HEK293 (cell line): ENCODE measurements around the gene ZRSR2.

Experiments used
- BCL11B ChIP-seq: fragments of 450-650 bp; formaldehyde crosslinking; IDR thresholded peaks from 2 replicates; pipeline ENCODE4 v1.5.1; 2016; ENCODE audit warnings: low read depth, missing biosample characterization, missing genetic modification characterization
- BCL6B ChIP-seq: fragments of 450-650 bp; formaldehyde crosslinking; IDR thresholded peaks from 2 replicates; pipeline ENCODE4 v1.5.1; 2017; ENCODE audit warnings: missing biosample characterization, missing genetic modification characterization
- FEZF1 ChIP-seq: fragments of 450-650 bp; formaldehyde crosslinking; IDR thresholded peaks from 2 replicates; pipeline ENCODE4 v1.5.1; 2016; ENCODE audit warnings: missing biosample characterization, missing genetic modification characterization
- GLI2 ChIP-seq: fragments of 450-650 bp; formaldehyde crosslinking; IDR thresholded peaks from 2 replicates; pipeline ENCODE4; 2017; ENCODE audit warnings: missing biosample characterization, missing genetic modification characterization, low read depth, borderline replicate concordance
- HOXD13 ChIP-seq: sonication (generic); formaldehyde crosslinking; IDR thresholded peaks from 2 replicates; pipeline ENCODE4 v1.8.0; 2022; ENCODE audit warnings: missing genetic modification reagents, borderline replicate concordance
- KLF10 ChIP-seq: fragments of 450-650 bp; IDR thresholded peaks from 2 replicates; pipeline ENCODE4 v1.5.1; 2018; ENCODE audit warnings: missing biosample characterization, mild to moderate bottlenecking, missing genetic modification characterization
- PRDM1 ChIP-seq: fragments of 450-650 bp; formaldehyde crosslinking; IDR thresholded peaks from 2 replicates; pipeline ENCODE4; 2016; ENCODE audit warnings: missing biosample characterization, missing genetic modification characterization
- SALL2 ChIP-seq: fragments of 450-650 bp; formaldehyde crosslinking; IDR thresholded peaks from 2 replicates; pipeline ENCODE4 v1.5.0; 2017; ENCODE audit warnings: missing biosample characterization, mild to moderate bottlenecking, missing genetic modification characterization, borderline replicate concordance
- SCRT1 ChIP-seq: fragments of 450-650 bp; formaldehyde crosslinking; IDR thresholded peaks from 2 replicates; pipeline ENCODE4 v1.5.1; 2016; ENCODE audit warnings: missing biosample characterization, missing genetic modification characterization, borderline replicate concordance
- SETDB1 ChIP-seq: IDR thresholded peaks from one replicate; pipeline ENCODE4 v1.6.1; 2017; ENCODE audit warnings: mild to moderate bottlenecking, low read length, moderate library complexity, mixed read lengths; ENCODE audit not compliant: insufficient read length
- SP7 ChIP-seq: fragments of 450-650 bp; formaldehyde crosslinking; IDR thresholded peaks from 2 replicates; pipeline ENCODE4 v1.5.1; 2016; ENCODE audit warnings: missing biosample characterization, missing genetic modification characterization
- TCF7L2 ChIP-seq: IDR thresholded peaks from 2 replicates; pipeline ENCODE4 v1.6.1; 2011; ENCODE audit warnings: low read depth, mild to moderate bottlenecking, inconsistent platforms, low read length, moderate library complexity, borderline replicate concordance
- TSHZ1 ChIP-seq: fragments of 450-650 bp; formaldehyde crosslinking; IDR thresholded peaks from 2 replicates; pipeline ENCODE4 v1.5.1; 2016; ENCODE audit warnings: missing biosample characterization, missing genetic modification characterization, borderline replicate concordance
- ZBTB1 ChIP-seq: fragments of 450-650 bp; formaldehyde crosslinking; IDR thresholded peaks from 2 replicates; pipeline ENCODE4 v1.5.1; 2016; ENCODE audit warnings: missing biosample characterization, missing genetic modification characterization
- ZBTB8A ChIP-seq: fragments of 450-650 bp; formaldehyde crosslinking; IDR thresholded peaks from 2 replicates; pipeline ENCODE4 v1.5.1; 2016; ENCODE audit warnings: missing biosample characterization, missing genetic modification characterization
- ZFP69B ChIP-seq: fragments of 450-650 bp; formaldehyde crosslinking; IDR thresholded peaks from 2 replicates; pipeline ENCODE4 v1.5.1; 2016; ENCODE audit warnings: missing biosample characterization, missing genetic modification characterization
- ZNF138 ChIP-seq: fragments of 450-650 bp; formaldehyde crosslinking; IDR thresholded peaks from 2 replicates; pipeline ENCODE4 v1.5.1; 2016; ENCODE audit warnings: missing biosample characterization, missing genetic modification characterization, borderline replicate concordance
- ZNF19 ChIP-seq: fragments of 450-650 bp; formaldehyde crosslinking; IDR thresholded peaks from 2 replicates; pipeline ENCODE4; 2016; ENCODE audit warnings: missing biosample characterization, missing genetic modification characterization, low read depth
- ZNF223 ChIP-seq: fragments of 450-650 bp; formaldehyde crosslinking; IDR thresholded peaks from 2 replicates; pipeline ENCODE4 v1.5.1; 2016; ENCODE audit warnings: missing biosample characterization, missing genetic modification characterization
- ZNF248 ChIP-seq: fragments of 450-650 bp; formaldehyde crosslinking; IDR thresholded peaks from 2 replicates; pipeline ENCODE4 v1.5.1; 2017; ENCODE audit warnings: missing biosample characterization, missing genetic modification characterization
- ZNF311 ChIP-seq: fragments of 450-650 bp; formaldehyde crosslinking; IDR thresholded peaks from 2 replicates; pipeline ENCODE4 v1.5.1; 2017; ENCODE audit warnings: missing biosample characterization, missing genetic modification characterization, borderline replicate concordance
- ZNF354C ChIP-seq: fragments of 450-650 bp; formaldehyde crosslinking; IDR thresholded peaks from 2 replicates; pipeline ENCODE4 v1.5.1; 2016; ENCODE audit warnings: missing biosample characterization, missing genetic modification characterization, low read depth, borderline replicate concordance
- ZNF473 ChIP-seq: fragments of 450-650 bp; formaldehyde crosslinking; IDR thresholded peaks from 2 replicates; pipeline ENCODE4 v1.5.1; 2017; ENCODE audit warnings: missing biosample characterization, missing genetic modification characterization
- ZNF510 ChIP-seq: fragments of 450-650 bp; formaldehyde crosslinking; IDR thresholded peaks from 2 replicates; pipeline ENCODE4 v1.5.1; 2018; ENCODE audit warnings: mild to moderate bottlenecking, missing genetic modification characterization, missing biosample characterization; ENCODE audit not compliant: insufficient replicate concordance
- ZNF518A ChIP-seq: fragments of 450-650 bp; formaldehyde crosslinking; conservative IDR thresholded peaks from 2 replicates; pipeline ENCODE4 v1.5.1; 2016; ENCODE audit warnings: low read depth, missing biosample characterization, missing genetic modification characterization
- ZNF558 ChIP-seq: fragments of 450-650 bp; formaldehyde crosslinking; IDR thresholded peaks from 2 replicates; pipeline ENCODE4 v1.5.1; 2016; ENCODE audit warnings: missing biosample characterization, missing genetic modification characterization
- ZNF560 ChIP-seq: fragments of 450-650 bp; formaldehyde crosslinking; IDR thresholded peaks from 2 replicates; pipeline ENCODE4 v1.5.1; 2017; ENCODE audit warnings: missing biosample characterization, missing genetic modification characterization, borderline replicate concordance
- ZNF621 ChIP-seq: fragments of 450-650 bp; formaldehyde crosslinking; IDR thresholded peaks from 2 replicates; pipeline ENCODE4 v1.5.1; 2017; ENCODE audit warnings: missing biosample characterization, missing genetic modification characterization
- ZNF747 ChIP-seq: fragments of 450-650 bp; formaldehyde crosslinking; IDR thresholded peaks from 2 replicates; pipeline ENCODE4 v1.5.1; 2016; ENCODE audit warnings: missing biosample characterization, missing genetic modification characterization
- ZNF785 ChIP-seq: fragments of 450-650 bp; formaldehyde crosslinking; IDR thresholded peaks from 2 replicates; pipeline ENCODE4 v1.5.1; 2016; ENCODE audit warnings: missing biosample characterization, missing genetic modification characterization
- ZNF837 ChIP-seq: fragments of 450-650 bp; formaldehyde crosslinking; IDR thresholded peaks from 2 replicates; pipeline ENCODE4 v1.5.1; 2016; ENCODE audit warnings: missing biosample characterization, missing genetic modification characterization
- ZSCAN30 ChIP-seq: fragments of 450-650 bp; IDR thresholded peaks from 2 replicates; pipeline ENCODE4 v1.5.1; 2018; ENCODE audit warnings: missing biosample characterization, mild to moderate bottlenecking, missing genetic modification characterization, moderate library complexity

Gene ZRSR2

GRCh38 chrX:15855568-15856221, 65.4 kb downstream of the ZRSR2 start (continued):
- TF ChIP-seq ZNF518A (tag by site-specific recombination) (no peak), ZNF747 (no peak), SALL2 (tag by site-specific recombination) (no peak), FEZF1 (tag by site-specific recombination) (no peak), ZBTB8A (tag by site-specific recombination) (no peak), GLI2 (tag by site-specific recombination) (0 out of 2 replicates have a peak, but pooled peaks have one; percentile 28), ZNF510 (tag by site-specific recombination) (no peak), SETDB1 (no peak), ZNF311 (tag by site-specific recombination) (no peak), KLF10 (tag by site-specific recombination) (no peak), BCL11B (tag by site-specific recombination) (no peak), ZNF837 (no peak), BCL6B (tag by site-specific recombination) (no peak), ZBTB1 (no peak), PRDM1 (tag by site-specific recombination) (no peak), ZNF223 (no peak), ZNF621 (tag by site-specific recombination) (no peak), ZFP69B (tag by site-specific recombination) (no peak), SP7 (tag by site-specific recombination) (0 out of 2 replicates have a peak, but pooled peaks have one; percentile 6), ZNF558 (no peak), ZNF473 (tag by site-specific recombination) (no peak), TSHZ1 (tag by site-specific recombination) (no peak), ZNF248 (tag by site-specific recombination) (no peak), SCRT1 (tag by site-specific recombination) (no peak), ZNF354C (tag by site-specific recombination) (no peak), ZNF138 (tag by site-specific recombination) (no peak), ZNF785 (no peak), ZNF19 (tag by site-specific recombination) (no peak), ZNF560 (tag by site-specific recombination) (no peak), ZSCAN30 (no peak), HOXD13 (CRISPR knock-in tag) (no peak), TCF7L2 (no peak)
